ENCODE data around the gene INSC. TPM values are rescaled to one million over a fixed set of nuclear protein-coding genes. Genes with fewer than 3 reads are reported as not detected.

Gene INSC
- total and polyA plus RNA-seq, 2 experiments from 2014 or later: 0.97 to 1.5 TPM

DNA sequence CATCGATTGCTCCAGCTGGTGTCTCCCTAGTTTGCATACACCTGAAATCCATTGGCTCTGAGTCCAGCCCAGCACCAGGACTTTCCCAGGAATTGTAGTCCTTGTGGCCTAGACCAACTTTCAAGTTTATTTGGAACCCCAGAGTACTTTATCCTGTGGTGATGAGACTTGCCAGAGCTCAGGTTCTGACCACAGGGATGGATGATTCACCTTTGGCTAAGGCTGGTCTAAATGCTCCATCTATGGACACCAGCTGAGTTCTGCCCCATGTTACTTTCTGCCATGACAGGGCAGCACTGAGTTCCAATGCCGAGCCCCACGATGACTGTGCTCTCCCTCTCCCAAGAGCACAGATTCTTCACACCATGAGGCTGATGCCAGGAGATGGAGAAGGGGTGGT, 17.3 kb upstream of the INSC start:
- Histone ChIP-seq H3K36me3 (ENCODE audit: insufficient read depth) (no peaks in the 10 kb centered on the region), H3K4me1 (ENCODE audit: insufficient read depth) (no peaks in the 10 kb centered on the region), H2AFZ (no peak overlapping the region), H3K79me2 (replicated peaks; ENCODE audit: insufficient read depth) (no peaks in the 10 kb centered on the region), H3K27me3 (ENCODE audit: insufficient read depth) (no peaks in the 10 kb centered on the region), H3K4me2 (no peak overlapping the region), H3F3A (replicated peaks; ENCODE audit: low read depth) (no peaks in the 10 kb centered on the region), H4K20me1 (replicated peaks; ENCODE audit: insufficient read depth) (no peaks in the 10 kb centered on the region), H3K4me3 (no peak overlapping the region), H3K9me2 (ENCODE audit: insufficient read depth) (peaks cover 16% of the 10 kb centered on the region), H3K27ac (ENCODE audit: low read depth) (no peak overlapping the region)
- Mint-ChIP-seq H3K4me1 (peaks cover 2% of the 10 kb centered on the region; the same call in 2 of the 3 replicates), H3K27ac (no peak overlapping the region), H3K4me3 (no peak overlapping the region), H3K36me3 (ENCODE audit: low read depth) (0 out of 3 replicates have a peak, but pooled peaks cover 2% of the 10 kb centered on the region), H3K27me3 (ENCODE audit: insufficient read depth, low read depth, poor library complexity) (peaks cover 2% of the 10 kb centered on the region), H3K9me3 (no peaks in the 10 kb centered on the region)
- TF ChIP-seq POLR2AphosphoS5 (IDR thresholded peaks at IDR 0.05; ENCODE audit: low read depth) (no peak), ZNF114 (CRISPR knock-in tag; IDR thresholded peaks at IDR 0.05) (no peak), NANOG (IDR thresholded peaks at IDR 0.05; ENCODE audit: borderline replicate concordance) (no peak), JUNB (IDR thresholded peaks at IDR 0.05; ENCODE audit: unreplicated experiment) (no peak), EZH2phosphoT487 (IDR thresholded peaks at IDR 0.05; ENCODE audit: unreplicated experiment) (no peak), EZH2 (IDR thresholded peaks at IDR 0.05; ENCODE audit: low read depth, unreplicated experiment) (no peak), ZNF331 (CRISPR knock-in tag; IDR thresholded peaks at IDR 0.05; ENCODE audit: low read depth) (no peak), CREB1 (CRISPR knock-in tag; IDR thresholded peaks at IDR 0.05; ENCODE audit: low read depth) (no peak), STAT1 (IDR thresholded peaks at IDR 0.05; ENCODE audit: unreplicated experiment) (no peak)
- TF ChIP-seq, protein P1, sequence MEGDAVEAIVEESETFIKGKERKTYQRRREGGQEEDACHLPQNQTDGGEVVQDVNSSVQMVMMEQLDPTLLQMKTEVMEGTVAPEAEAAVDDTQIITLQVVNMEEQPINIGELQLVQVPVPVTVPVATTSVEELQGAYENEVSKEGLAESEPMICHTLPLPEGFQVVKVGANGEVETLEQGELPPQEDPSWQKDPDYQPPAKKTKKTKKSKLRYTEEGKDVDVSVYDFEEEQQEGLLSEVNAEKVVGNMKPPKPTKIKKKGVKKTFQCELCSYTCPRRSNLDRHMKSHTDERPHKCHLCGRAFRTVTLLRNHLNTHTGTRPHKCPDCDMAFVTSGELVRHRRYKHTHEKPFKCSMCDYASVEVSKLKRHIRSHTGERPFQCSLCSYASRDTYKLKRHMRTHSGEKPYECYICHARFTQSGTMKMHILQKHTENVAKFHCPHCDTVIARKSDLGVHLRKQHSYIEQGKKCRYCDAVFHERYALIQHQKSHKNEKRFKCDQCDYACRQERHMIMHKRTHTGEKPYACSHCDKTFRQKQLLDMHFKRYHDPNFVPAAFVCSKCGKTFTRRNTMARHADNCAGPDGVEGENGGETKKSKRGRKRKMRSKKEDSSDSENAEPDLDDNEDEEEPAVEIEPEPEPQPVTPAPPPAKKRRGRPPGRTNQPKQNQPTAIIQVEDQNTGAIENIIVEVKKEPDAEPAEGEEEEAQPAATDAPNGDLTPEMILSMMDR (conservative IDR thresholded peaks at IDR 0.05; ENCODE audit: low read depth in 2 of 2): no peak
- TF ChIP-seq, protein P2, sequence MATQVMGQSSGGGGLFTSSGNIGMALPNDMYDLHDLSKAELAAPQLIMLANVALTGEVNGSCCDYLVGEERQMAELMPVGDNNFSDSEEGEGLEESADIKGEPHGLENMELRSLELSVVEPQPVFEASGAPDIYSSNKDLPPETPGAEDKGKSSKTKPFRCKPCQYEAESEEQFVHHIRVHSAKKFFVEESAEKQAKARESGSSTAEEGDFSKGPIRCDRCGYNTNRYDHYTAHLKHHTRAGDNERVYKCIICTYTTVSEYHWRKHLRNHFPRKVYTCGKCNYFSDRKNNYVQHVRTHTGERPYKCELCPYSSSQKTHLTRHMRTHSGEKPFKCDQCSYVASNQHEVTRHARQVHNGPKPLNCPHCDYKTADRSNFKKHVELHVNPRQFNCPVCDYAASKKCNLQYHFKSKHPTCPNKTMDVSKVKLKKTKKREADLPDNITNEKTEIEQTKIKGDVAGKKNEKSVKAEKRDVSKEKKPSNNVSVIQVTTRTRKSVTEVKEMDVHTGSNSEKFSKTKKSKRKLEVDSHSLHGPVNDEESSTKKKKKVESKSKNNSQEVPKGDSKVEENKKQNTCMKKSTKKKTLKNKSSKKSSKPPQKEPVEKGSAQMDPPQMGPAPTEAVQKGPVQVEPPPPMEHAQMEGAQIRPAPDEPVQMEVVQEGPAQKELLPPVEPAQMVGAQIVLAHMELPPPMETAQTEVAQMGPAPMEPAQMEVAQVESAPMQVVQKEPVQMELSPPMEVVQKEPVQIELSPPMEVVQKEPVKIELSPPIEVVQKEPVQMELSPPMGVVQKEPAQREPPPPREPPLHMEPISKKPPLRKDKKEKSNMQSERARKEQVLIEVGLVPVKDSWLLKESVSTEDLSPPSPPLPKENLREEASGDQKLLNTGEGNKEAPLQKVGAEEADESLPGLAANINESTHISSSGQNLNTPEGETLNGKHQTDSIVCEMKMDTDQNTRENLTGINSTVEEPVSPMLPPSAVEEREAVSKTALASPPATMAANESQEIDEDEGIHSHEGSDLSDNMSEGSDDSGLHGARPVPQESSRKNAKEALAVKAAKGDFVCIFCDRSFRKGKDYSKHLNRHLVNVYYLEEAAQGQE (IDR thresholded peaks at IDR 0.05; ENCODE audit: unreplicated experiment): no peak
- TF ChIP-seq, protein P3, sequence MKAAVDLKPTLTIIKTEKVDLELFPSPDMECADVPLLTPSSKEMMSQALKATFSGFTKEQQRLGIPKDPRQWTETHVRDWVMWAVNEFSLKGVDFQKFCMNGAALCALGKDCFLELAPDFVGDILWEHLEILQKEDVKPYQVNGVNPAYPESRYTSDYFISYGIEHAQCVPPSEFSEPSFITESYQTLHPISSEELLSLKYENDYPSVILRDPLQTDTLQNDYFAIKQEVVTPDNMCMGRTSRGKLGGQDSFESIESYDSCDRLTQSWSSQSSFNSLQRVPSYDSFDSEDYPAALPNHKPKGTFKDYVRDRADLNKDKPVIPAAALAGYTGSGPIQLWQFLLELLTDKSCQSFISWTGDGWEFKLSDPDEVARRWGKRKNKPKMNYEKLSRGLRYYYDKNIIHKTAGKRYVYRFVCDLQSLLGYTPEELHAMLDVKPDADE (IDR thresholded peaks at IDR 0.05): no peak
- TF ChIP-seq, protein P4, sequence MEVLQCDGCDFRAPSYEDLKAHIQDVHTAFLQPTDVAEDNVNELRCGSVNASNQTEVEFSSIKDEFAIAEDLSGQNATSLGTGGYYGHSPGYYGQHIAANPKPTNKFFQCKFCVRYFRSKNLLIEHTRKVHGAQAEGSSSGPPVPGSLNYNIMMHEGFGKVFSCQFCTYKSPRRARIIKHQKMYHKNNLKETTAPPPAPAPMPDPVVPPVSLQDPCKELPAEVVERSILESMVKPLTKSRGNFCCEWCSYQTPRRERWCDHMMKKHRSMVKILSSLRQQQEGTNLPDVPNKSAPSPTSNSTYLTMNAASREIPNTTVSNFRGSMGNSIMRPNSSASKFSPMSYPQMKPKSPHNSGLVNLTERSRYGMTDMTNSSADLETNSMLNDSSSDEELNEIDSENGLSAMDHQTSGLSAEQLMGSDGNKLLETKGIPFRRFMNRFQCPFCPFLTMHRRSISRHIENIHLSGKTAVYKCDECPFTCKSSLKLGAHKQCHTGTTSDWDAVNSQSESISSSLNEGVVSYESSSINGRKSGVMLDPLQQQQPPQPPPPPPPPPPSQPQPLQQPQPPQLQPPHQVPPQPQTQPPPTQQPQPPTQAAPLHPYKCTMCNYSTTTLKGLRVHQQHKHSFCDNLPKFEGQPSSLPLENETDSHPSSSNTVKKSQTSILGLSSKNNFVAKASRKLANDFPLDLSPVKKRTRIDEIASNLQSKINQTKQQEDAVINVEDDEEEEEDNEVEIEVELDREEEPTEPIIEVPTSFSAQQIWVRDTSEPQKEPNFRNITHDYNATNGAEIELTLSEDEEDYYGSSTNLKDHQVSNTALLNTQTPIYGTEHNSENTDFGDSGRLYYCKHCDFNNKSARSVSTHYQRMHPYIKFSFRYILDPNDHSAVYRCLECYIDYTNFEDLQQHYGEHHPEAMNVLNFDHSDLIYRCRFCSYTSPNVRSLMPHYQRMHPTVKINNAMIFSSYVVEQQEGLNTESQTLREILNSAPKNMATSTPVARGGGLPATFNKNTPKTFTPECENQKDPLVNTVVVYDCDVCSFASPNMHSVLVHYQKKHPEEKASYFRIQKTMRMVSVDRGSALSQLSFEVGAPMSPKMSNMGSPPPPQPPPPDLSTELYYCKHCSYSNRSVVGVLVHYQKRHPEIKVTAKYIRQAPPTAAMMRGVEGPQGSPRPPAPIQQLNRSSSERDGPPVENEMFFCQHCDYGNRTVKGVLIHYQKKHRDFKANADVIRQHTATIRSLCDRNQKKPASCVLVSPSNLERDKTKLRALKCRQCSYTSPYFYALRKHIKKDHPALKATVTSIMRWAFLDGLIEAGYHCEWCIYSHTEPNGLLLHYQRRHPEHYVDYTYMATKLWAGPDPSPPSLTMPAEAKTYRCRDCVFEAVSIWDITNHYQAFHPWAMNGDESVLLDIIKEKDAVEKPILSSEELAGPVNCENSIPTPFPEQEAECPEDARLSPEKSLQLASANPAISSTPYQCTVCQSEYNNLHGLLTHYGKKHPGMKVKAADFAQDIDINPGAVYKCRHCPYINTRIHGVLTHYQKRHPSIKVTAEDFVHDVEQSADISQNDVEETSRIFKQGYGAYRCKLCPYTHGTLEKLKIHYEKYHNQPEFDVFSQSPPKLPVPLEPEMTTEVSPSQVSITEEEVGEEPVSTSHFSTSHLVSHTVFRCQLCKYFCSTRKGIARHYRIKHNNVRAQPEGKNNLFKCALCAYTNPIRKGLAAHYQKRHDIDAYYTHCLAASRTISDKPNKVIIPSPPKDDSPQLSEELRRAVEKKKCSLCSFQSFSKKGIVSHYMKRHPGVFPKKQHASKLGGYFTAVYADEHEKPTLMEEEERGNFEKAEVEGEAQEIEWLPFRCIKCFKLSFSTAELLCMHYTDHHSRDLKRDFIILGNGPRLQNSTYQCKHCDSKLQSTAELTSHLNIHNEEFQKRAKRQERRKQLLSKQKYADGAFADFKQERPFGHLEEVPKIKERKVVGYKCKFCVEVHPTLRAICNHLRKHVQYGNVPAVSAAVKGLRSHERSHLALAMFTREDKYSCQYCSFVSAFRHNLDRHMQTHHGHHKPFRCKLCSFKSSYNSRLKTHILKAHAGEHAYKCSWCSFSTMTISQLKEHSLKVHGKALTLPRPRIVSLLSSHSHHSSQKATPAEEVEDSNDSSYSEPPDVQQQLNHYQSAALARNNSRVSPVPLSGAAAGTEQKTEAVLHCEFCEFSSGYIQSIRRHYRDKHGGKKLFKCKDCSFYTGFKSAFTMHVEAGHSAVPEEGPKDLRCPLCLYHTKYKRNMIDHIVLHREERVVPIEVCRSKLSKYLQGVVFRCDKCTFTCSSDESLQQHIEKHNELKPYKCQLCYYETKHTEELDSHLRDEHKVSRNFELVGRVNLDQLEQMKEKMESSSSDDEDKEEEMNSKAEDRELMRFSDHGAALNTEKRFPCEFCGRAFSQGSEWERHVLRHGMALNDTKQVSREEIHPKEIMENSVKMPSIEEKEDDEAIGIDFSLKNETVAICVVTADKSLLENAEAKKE (CRISPR knock-in tag; IDR thresholded peaks at IDR 0.05): no peak
- ATAC-seq (no peak), DNase-seq (ENCODE audit: low spot score) (no peak)

Data from GM23338 (cell line).